ENCODE measurements around the gene TBC1D1.
"Not testable (repeated sequence)": the region's sequence is repeated elsewhere in the genome, so short reads cannot be mapped to it uniquely, and the experiment has no call there.

The TBC1D1 gene

GRCh38 chr4:38015886-38016515 lies 125.1 kb downstream of the TBC1D1 start:
- DNase-seq (ENCODE audit: low read depth, low spot score) = no peak
- H3K9ac ChIP-seq (ENCODE audit: insufficient read length, low read depth) = no peak overlapping the region
- H3K27me3 ChIP-seq (ENCODE audit: insufficient read depth, insufficient read length) = no peaks in the 10 kb centered on the region
- H3K4me1 ChIP-seq (ENCODE audit: insufficient read depth, insufficient read length) = no peaks in the 10 kb centered on the region
- TF ChIP-seq SUZ12 (IDR thresholded peaks at IDR 0.05; ENCODE audit: extremely low read depth, insufficient read depth, insufficient read length) (no peak), ZNF274 (IDR thresholded peaks at IDR 0.05; ENCODE audit: low read depth, low read length) (no peak), YY1 (IDR thresholded peaks at IDR 0.05; ENCODE audit: insufficient read depth, insufficient read length) (no peak)
- peaks cover 29% of the 10 kb centered on the region for H3K36me3 ChIP-seq (ENCODE audit: insufficient read depth, insufficient read length, low read length)
- no peak overlapping the region for H3K4me3 ChIP-seq (ENCODE audit: insufficient read length, low read depth)
- no peaks in the 10 kb centered on the region for H3K9me3 ChIP-seq (ENCODE audit: insufficient read depth, low read length)

DNA sequence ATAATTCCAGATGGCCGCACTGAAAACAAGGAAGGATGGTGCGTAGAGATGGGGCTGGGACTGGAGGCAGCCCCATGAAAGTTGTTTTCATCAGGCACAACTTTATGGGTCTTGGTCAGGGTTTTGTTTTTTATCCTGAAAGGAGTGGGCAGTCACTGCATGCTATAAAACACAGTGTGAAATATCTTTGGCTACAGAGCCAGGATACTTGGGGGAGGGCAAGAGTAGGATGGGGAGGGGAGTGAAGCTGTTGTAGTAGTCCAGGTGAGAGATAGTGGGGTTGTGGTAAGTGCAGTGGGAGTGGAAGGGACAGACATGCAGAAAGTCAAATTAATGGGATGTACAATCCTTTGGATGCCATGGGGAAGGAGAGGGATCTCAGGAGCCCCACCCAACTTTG lies 125.8 kb downstream of the TBC1D1 start:
- peaks cover 32% of the 10 kb centered on the region for H3K36me3 ChIP-seq (ENCODE audit: insufficient read depth, insufficient read length, low read length)
- no peaks in the 10 kb centered on the region for H3K9me3 ChIP-seq (ENCODE audit: insufficient read depth, low read length)
- no peaks in the 10 kb centered on the region for H3K4me1 ChIP-seq (ENCODE audit: insufficient read depth, insufficient read length)
- H3K4me3 ChIP-seq (ENCODE audit: insufficient read length, low read depth) = no peak overlapping the region
- no peak overlapping the region for H3K9ac ChIP-seq (ENCODE audit: insufficient read length, low read depth)
- H3K27me3 ChIP-seq (ENCODE audit: insufficient read depth, insufficient read length) = no peaks in the 10 kb centered on the region
- TF ChIP-seq YY1 (IDR thresholded peaks at IDR 0.05; ENCODE audit: insufficient read depth, insufficient read length) (no peak), ZNF274 (IDR thresholded peaks at IDR 0.05; ENCODE audit: low read depth, low read length) (no peak), SUZ12 (IDR thresholded peaks at IDR 0.05; ENCODE audit: extremely low read depth, insufficient read depth, insufficient read length) (no peak)
- no peak for DNase-seq (ENCODE audit: low read depth, low spot score)

- no peak for TF ChIP-seq YY1 (IDR thresholded peaks at IDR 0.05; ENCODE audit: insufficient read depth, insufficient read length)
- TF ChIP-seq ZNF274 (IDR thresholded peaks at IDR 0.05; ENCODE audit: low read depth, low read length) = no peak
- no peak for TF ChIP-seq SUZ12 (IDR thresholded peaks at IDR 0.05; ENCODE audit: extremely low read depth, insufficient read depth, insufficient read length)
- Histone ChIP-seq H3K4me1 (ENCODE audit: insufficient read depth, insufficient read length) (no peaks in the 10 kb centered on the region), H3K9me3 (ENCODE audit: insufficient read depth, low read length) (no peaks in the 10 kb centered on the region), H3K36me3 (ENCODE audit: insufficient read depth, insufficient read length, low read length) (peaks cover 39% of the 10 kb centered on the region), H3K9ac (ENCODE audit: insufficient read length, low read depth) (no peak overlapping the region), H3K4me3 (ENCODE audit: insufficient read length, low read depth) (no peak overlapping the region), H3K27me3 (ENCODE audit: insufficient read depth, insufficient read length) (no peaks in the 10 kb centered on the region)
- no peak for DNase-seq (ENCODE audit: low read depth, low spot score)
These were observed 126.7 kb downstream of the TBC1D1 start for GRCh38 chr4:38017609-38018008.

GRCh38 chr4:38020386-38020785 lies 129.5 kb downstream of the TBC1D1 start:
- TF ChIP-seq YY1 (IDR thresholded peaks at IDR 0.05; ENCODE audit: insufficient read depth, insufficient read length) (no peak), SUZ12 (IDR thresholded peaks at IDR 0.05; ENCODE audit: extremely low read depth, insufficient read depth, insufficient read length) (no peak), ZNF274 (IDR thresholded peaks at IDR 0.05; ENCODE audit: low read depth, low read length) (no peak)

DNA sequence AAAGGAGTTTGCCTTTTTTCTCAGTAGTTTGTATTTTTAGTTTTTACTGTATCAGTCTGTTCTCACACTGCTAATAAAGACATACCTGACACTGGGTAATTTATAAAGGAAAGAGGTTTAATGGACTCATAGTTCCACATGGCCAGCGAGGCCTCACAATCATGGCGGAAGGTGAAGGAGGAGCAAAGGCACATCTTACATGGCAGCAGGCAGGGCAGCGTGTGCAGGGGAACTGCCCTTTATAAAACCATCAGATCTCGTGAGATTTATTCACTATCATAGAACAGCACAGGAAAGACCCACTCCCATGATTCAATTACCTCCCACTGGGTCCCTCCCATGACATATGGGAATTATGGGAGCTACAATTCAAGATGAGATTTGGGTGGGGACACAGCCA lies 130.1 kb downstream of the TBC1D1 start:
- H3K4me3 ChIP-seq (ENCODE audit: insufficient read length, low read depth); H3K9me3 ChIP-seq (ENCODE audit: insufficient read depth, low read length); H3K27me3 ChIP-seq (ENCODE audit: insufficient read depth, insufficient read length); DNase-seq (ENCODE audit: low read depth, low spot score); H3K9ac ChIP-seq (ENCODE audit: insufficient read length, low read depth); H3K4me1 ChIP-seq (ENCODE audit: insufficient read depth, insufficient read length): not testable (repeated sequence)
- peaks cover 33% of the 10 kb centered on the region for H3K36me3 ChIP-seq (ENCODE audit: insufficient read depth, insufficient read length, low read length)

More at GRCh38 chr4:38020386-38020785, 129.5 kb downstream of the TBC1D1 start:
- no peak for DNase-seq (ENCODE audit: low read depth, low spot score)
- no peak overlapping the region for H3K4me3 ChIP-seq (ENCODE audit: insufficient read length, low read depth)
- H3K9ac ChIP-seq (ENCODE audit: insufficient read length, low read depth) = no peak overlapping the region
- no peaks in the 10 kb centered on the region for H3K27me3 ChIP-seq (ENCODE audit: insufficient read depth, insufficient read length)
- no peaks in the 10 kb centered on the region for H3K4me1 ChIP-seq (ENCODE audit: insufficient read depth, insufficient read length)
- H3K9me3 ChIP-seq (ENCODE audit: insufficient read depth, low read length) = no peaks in the 10 kb centered on the region
- peaks cover 38% of the 10 kb centered on the region for H3K36me3 ChIP-seq (ENCODE audit: insufficient read depth, insufficient read length, low read length)

- Histone ChIP-seq H3K9ac (ENCODE audit: insufficient read length, low read depth) (no peak overlapping the region), H3K4me1 (ENCODE audit: insufficient read depth, insufficient read length) (no peaks in the 10 kb centered on the region), H3K9me3 (ENCODE audit: insufficient read depth, low read length) (no peaks in the 10 kb centered on the region), H3K27me3 (ENCODE audit: insufficient read depth, insufficient read length) (no peaks in the 10 kb centered on the region), H3K4me3 (ENCODE audit: insufficient read length, low read depth) (no peak overlapping the region), H3K36me3 (ENCODE audit: insufficient read depth, insufficient read length, low read length) (peaks cover 34% of the 10 kb centered on the region)
- no peak for TF ChIP-seq ZNF274 (IDR thresholded peaks at IDR 0.05; ENCODE audit: low read depth, low read length)
- TF ChIP-seq YY1 (IDR thresholded peaks at IDR 0.05; ENCODE audit: insufficient read depth, insufficient read length) = no peak
- TF ChIP-seq SUZ12 (IDR thresholded peaks at IDR 0.05; ENCODE audit: extremely low read depth, insufficient read depth, insufficient read length) = no peak
- DNase-seq (ENCODE audit: low read depth, low spot score) = no peak
These were observed 130.9 kb downstream of the TBC1D1 start for GRCh38 chr4:38021751-38022150.

GRCh38 chr4:38023347-38024205 lies 132.7 kb downstream of the TBC1D1 start:
- Histone ChIP-seq H3K9ac (ENCODE audit: insufficient read length, low read depth) (no peak overlapping the region), H3K27me3 (ENCODE audit: insufficient read depth, insufficient read length) (no peaks in the 10 kb centered on the region), H3K36me3 (ENCODE audit: insufficient read depth, insufficient read length, low read length) (peaks cover 44% of the 10 kb centered on the region), H3K4me3 (ENCODE audit: insufficient read length, low read depth) (no peak overlapping the region), H3K4me1 (ENCODE audit: insufficient read depth, insufficient read length) (no peaks in the 10 kb centered on the region), H3K9me3 (ENCODE audit: insufficient read depth, low read length) (no peaks in the 10 kb centered on the region)
- no peak for DNase-seq (ENCODE audit: low read depth, low spot score)
- TF ChIP-seq ZNF274 (IDR thresholded peaks at IDR 0.05; ENCODE audit: low read depth, low read length) = no peak
- no peak for TF ChIP-seq SUZ12 (IDR thresholded peaks at IDR 0.05; ENCODE audit: extremely low read depth, insufficient read depth, insufficient read length)
- TF ChIP-seq YY1 (IDR thresholded peaks at IDR 0.05; ENCODE audit: insufficient read depth, insufficient read length) = no peak
